Activated CD8-positive, alpha-beta T cell treated with anti-CD3 and anti-CD28 coated beads for 36 hours (primary cell): ENCODE data around the gene NAE1. TPM values are rescaled to one million over a fixed set of nuclear protein-coding genes. Genes with fewer than 3 reads are reported as not detected.

Experiments used
- ATAC-seq: fragments of 200-7000 bp; cut with Tn5 transposase; one replicate; pipeline ENCODE4 v1.10.0; 2021; ENCODE audit warnings: mild to moderate bottlenecking, moderate library complexity
- CTCF ChIA-PET: fragments of 350-600 bp; sonication (Branson Sonifier 250); formaldehyde crosslinking; loops from one replicate; lab custom pipeline; 2021; ENCODE audit warnings: antibody characterized with exemption; lab: Charles Lee
- POLR2A ChIA-PET: fragments of 350-600 bp; sonication (Branson Sonifier 250); formaldehyde crosslinking; loops from one replicate; lab custom pipeline; 2021; ENCODE audit warnings: antibody characterized with exemption; lab: Charles Lee
- DNase-seq: peaks from one replicate; pipeline ENCODE4 v3.0.0-alpha.2; 2020
- H3K27ac Mint-ChIP-seq: one replicate; pipeline ENCODE4 v1.8.0; 2021; ENCODE audit warnings: mild to moderate bottlenecking, mixed read lengths
- H3K27me3 Mint-ChIP-seq: one replicate; pipeline ENCODE4 v1.8.0; 2021; ENCODE audit warnings: mixed read lengths
- H3K36me3 Mint-ChIP-seq: one replicate; pipeline ENCODE4 v1.8.0; 2021; ENCODE audit warnings: low read depth, mixed read lengths
- H3K4me1 Mint-ChIP-seq: one replicate; pipeline ENCODE4 v1.8.0; 2021; ENCODE audit warnings: low read depth, mixed read lengths
- H3K4me3 Mint-ChIP-seq: one replicate; pipeline ENCODE4 v1.8.0; 2021; ENCODE audit warnings: mild to moderate bottlenecking, moderate library complexity, mixed read lengths
- H3K9me3 Mint-ChIP-seq: one replicate; pipeline ENCODE4 v1.8.0; 2021; ENCODE audit warnings: mixed read lengths
- intact Hi-C: fragments of 100-400 bp; cut with micrococcal nuclease; formaldehyde crosslinking; loops from one replicate; pipeline ENCODE4 v1.10.0; 2022
- total RNA-seq, 2 experiments: library from RNA; stranded (reverse); gene quantifications; one replicate each; pipeline ENCODE4 v1.2.3, GENCODE V29; 2021
- TF ChIP-seq, protein P1 (sequence below): fragments of 200-600 bp; IDR thresholded peaks from one replicate; pipeline ENCODE4 v1.8.0; 2022; ENCODE audit warnings: antibody characterized with exemption, mild to moderate bottlenecking

Gene NAE1
- 100 to 1,000 TPM; 115 to 123 TPM for total RNA-seq

DNA sequence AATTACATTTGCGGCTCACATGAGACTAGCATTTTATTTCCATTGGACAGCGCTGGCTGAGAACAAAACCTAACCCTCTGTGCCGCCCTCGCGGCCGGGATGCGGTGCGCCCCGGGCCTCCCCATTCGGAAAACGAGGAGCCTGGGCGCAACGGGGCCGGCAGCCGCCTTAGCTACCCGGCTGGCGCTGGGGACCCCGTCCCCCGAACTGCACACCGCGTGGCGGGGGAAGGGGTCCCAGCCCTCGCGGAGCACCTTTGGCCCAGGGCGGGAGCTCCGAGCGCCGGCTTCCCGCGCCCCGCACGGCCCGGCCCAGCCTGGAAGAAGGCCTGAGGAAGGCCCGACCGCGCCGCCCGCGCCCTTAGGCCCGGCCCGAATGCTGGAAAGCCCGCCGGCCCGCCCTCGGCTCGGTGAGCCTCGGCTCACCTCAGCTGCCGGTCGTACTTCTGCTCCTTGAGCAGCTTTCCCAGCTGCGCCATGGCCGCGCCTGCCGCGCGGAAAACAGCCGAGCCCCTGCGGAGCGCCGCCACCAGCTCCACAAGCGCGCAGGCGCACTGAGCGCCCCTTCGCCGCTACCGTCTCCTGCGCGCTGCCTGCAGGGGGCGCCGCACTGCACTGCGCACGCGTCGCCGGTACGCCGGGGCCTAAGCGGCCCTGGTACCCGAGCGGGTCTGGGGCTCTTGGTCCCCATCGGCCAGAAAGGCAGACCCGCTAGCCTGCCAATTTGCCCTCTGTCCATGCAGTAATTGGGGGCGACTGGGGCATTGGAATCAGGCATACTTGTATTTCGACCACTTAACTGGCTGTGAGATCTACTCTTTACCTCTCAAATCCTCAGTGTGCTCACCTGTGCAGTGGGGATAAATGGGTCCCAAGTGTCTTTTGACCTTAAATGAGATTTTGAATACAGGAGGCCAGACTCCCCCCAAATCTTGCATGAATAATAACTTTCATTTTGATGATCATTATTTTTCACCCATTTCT, at the start of gene NAE1:
TSS of gene NAE1 (minus strand) at position 555 of the 983 bp plus-strand sequence. CDS start at position 478, 77 bp downstream.
- intact Hi-C loops: loop anchor here (5.0 kb wide), 1 partner anchor 37 kb away; no protein-coding TSS in a partner anchor
- peak; percentile 88 for DNase-seq
- Mint-ChIP-seq H3K36me3 (peaks cover 23% of the 10 kb centered on the region), H3K4me1 (peaks cover 32% of the 10 kb centered on the region), H3K4me3 (peak within 1 kb of the TSS; percentile 73), H3K27me3 (no peaks in the 10 kb centered on the region), H3K27ac (peak within 1 kb of the TSS; percentile 78), H3K9me3 (no peaks in the 10 kb centered on the region)
- peak; percentile 98 for ATAC-seq
- ChIA-PET POLR2A (interaction anchor here (0.6 to 2.6 kb wide), 15 partner anchors 10 to 423 kb away, joined by 3 to 14 read pairs (median 3); partner anchors contain the start of gene PDP2), CTCF (interaction anchor here (0.6 to 11.8 kb wide), 64 partner anchors 9 to 424 kb away, joined by 3 to 214 read pairs (median 4); partner anchors contain the start of genes CA7, CIAO2B, CMTM4 and DYNC1LI2)
- TF ChIP-seq, protein P1, sequence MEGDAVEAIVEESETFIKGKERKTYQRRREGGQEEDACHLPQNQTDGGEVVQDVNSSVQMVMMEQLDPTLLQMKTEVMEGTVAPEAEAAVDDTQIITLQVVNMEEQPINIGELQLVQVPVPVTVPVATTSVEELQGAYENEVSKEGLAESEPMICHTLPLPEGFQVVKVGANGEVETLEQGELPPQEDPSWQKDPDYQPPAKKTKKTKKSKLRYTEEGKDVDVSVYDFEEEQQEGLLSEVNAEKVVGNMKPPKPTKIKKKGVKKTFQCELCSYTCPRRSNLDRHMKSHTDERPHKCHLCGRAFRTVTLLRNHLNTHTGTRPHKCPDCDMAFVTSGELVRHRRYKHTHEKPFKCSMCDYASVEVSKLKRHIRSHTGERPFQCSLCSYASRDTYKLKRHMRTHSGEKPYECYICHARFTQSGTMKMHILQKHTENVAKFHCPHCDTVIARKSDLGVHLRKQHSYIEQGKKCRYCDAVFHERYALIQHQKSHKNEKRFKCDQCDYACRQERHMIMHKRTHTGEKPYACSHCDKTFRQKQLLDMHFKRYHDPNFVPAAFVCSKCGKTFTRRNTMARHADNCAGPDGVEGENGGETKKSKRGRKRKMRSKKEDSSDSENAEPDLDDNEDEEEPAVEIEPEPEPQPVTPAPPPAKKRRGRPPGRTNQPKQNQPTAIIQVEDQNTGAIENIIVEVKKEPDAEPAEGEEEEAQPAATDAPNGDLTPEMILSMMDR: peak; percentile 98

DNA sequence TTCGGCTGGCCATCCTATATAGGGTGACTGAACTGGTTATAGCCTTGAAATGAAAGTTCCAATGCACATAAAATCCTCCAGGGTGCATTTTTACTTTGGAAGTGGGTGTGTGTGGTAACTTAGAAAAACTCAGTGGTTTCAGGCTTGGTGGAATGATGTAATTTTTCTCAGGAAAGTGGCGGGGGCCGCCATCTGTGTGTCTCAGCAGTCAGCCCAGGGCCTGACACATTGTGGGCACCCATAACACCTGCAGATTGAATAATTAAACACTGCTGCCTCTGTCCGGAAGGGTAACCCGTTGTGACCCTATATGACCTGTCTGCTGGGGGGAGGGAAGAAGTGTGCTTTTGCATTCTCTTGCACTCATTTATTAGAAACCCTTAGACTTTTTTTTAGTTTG, 47.3 kb upstream of the NAE1 start:
- TF ChIP-seq, protein P1: no peak
- Mint-ChIP-seq H3K4me1 (peaks cover 65% of the 10 kb centered on the region), H3K9me3 (peaks cover 11% of the 10 kb centered on the region), H3K36me3 (peaks cover 18% of the 10 kb centered on the region), H3K27ac (peak overlapping the region; percentile 80), H3K4me3 (peak overlapping the region; percentile 28), H3K27me3 (no peaks in the 10 kb centered on the region)
- intact Hi-C loops: loop anchor here (5.0 kb wide), 1 partner anchor 54 kb away; the partner anchor contains the start of gene CIAO2B
- peak; percentile 91 for DNase-seq
- ATAC-seq: peak; percentile 59
- POLR2A ChIA-PET: no interaction called here
- CTCF ChIA-PET: interaction anchor here (2.0 to 4.6 kb wide), 2 partner anchors 11 to 47 kb away, joined by 8 to 31 read pairs; partner anchors contain the start of gene NAE1

DNA sequence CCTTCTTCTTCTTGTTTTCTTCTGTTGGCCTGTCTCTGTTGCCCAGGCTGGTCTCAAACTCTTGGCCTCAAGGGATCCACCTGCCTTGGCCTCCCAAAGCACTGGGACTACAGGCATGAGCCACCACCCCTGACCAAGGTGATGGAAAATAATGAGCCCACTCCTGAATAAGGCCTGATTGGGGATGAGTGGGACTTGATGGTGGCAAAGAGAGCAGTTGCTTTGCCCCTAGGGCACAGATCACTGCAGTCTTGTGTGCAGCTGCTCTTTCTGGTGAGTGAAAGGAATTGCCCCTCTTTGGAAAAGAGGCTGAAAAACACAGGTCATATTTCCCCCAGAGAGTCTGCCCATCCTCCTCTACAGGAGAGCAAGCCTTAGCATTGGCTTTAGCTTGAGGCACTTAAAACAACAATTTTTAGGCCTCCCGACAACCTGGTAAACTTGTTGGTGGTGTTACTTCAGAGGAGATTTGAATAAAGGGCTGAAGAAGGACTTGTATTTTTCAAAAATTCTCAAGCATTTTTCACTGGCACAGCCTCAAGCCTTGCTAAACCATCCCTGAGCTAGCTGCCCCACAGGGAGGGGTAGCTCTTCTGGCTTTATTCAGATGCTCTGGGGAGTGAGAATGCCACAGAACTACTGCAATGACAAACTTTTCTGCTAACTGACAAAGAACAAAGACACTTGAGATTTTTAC, 43.5 kb upstream of the NAE1 start:
- Mint-ChIP-seq H3K4me3 (peak overlapping the region; percentile 6), H3K9me3 (peaks cover 11% of the 10 kb centered on the region), H3K36me3 (peaks cover 10% of the 10 kb centered on the region), H3K27ac (peak overlapping the region; percentile 91), H3K27me3 (no peaks in the 10 kb centered on the region), H3K4me1 (peaks cover 54% of the 10 kb centered on the region)
- ATAC-seq (peak; percentile 22), DNase-seq (peak; percentile 61)
- intact Hi-C loops: no loop called here
- ChIA-PET CTCF (interaction anchor here (0.6 to 4.1 kb wide), 5 partner anchors 44 to 398 kb away, joined by 3 to 83 read pairs (median 4); partner anchors contain the start of gene NAE1), POLR2A (interaction anchor here (0.8 to 1.6 kb wide), 5 partner anchors 12 to 271 kb away, joined by 3 to 5 read pairs (median 3); partner anchors contain the start of gene NAE1)
- TF ChIP-seq, protein P1: no peak

DNA sequence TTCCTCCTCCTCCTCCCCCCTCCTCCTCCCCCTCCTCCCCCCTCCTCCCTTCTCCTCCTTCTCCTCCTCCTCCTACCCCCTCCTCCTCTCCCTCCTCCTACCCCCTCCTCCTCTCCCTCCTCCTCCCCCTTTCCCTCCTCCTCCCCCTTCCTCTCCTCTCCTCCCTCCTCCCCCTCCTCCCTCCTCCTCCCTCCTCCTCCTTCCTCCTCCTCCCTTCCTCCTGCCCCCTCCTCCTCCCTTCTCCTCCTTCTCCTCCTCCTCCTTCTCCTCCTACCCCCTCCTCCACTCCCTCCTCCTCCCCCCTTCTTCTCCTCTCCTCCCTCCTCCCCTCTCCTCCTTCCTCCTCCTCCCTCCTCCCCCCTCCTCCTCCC, 42.9 kb upstream of the NAE1 start:
- Mint-ChIP-seq H3K4me3 (no peak overlapping the region), H3K27ac (peak overlapping the region; percentile 93), H3K27me3 (no peaks in the 10 kb centered on the region), H3K9me3 (peaks cover 11% of the 10 kb centered on the region), H3K36me3 (peaks cover 10% of the 10 kb centered on the region), H3K4me1 (peaks cover 53% of the 10 kb centered on the region)
- TF ChIP-seq, protein P1: no peak
- POLR2A ChIA-PET: interaction anchor here (1.1 to 1.7 kb wide), 5 partner anchors 8 to 136 kb away, joined by 3 to 5 read pairs (median 3); partner anchors contain the start of gene NAE1
- DNase-seq (no peak), ATAC-seq (no peak)
- intact Hi-C loops: no loop called here
- CTCF ChIA-PET: interaction anchor here (0.9 to 4.1 kb wide), 12 partner anchors 7 to 351 kb away, joined by 3 to 83 read pairs (median 4); partner anchors contain the start of genes CA7 and NAE1
